Duodenal mucosa (tissue), 2 donors: ENCODE measurements around the gene CPEB4.

ENCODE experiments used
- H3K27ac ChIP-seq: one replicate; pipeline ENCODE4 v1.7.0; 2013; ENCODE audit warnings: low read depth, low read length
- H3K27me3 ChIP-seq, 2 donors: one replicate each; pipeline ENCODE4 v1.7.0; 2013; ENCODE audit warnings: low read length in 2 of 2, control low read depth in 1 of 2; ENCODE audit not compliant: insufficient read depth in 2 of 2, control insufficient read depth in 1 of 2
- H3K36me3 ChIP-seq, 2 donors: one replicate each; pipeline ENCODE4 v1.7.0; 2013; ENCODE audit warnings: low read length in 2 of 2, control low read depth in 1 of 2; ENCODE audit not compliant: insufficient read depth in 2 of 2, control insufficient read depth in 1 of 2
- H3K4me1 ChIP-seq, 2 donors: one replicate each; pipeline ENCODE4 v1.7.0; 2013; ENCODE audit warnings: low read length in 2 of 2, control low read depth in 1 of 2; ENCODE audit not compliant: insufficient read depth in 2 of 2, control insufficient read depth in 1 of 2
- H3K4me3 ChIP-seq, 2 donors: one replicate each; pipeline ENCODE4 v1.7.0; 2013; ENCODE audit warnings: low read length in 2 of 2, low read depth in 1 of 2
- H3K9ac ChIP-seq, 2 donors: one replicate each; pipeline ENCODE4 v1.7.0; 2013; ENCODE audit warnings: low read length in 2 of 2, low read depth in 1 of 2
- H3K9me3 ChIP-seq, 2 donors: one replicate each; pipeline ENCODE4 v1.7.0; 2013; ENCODE audit warnings: low read length in 2 of 2, control low read depth in 1 of 2; ENCODE audit not compliant: control insufficient read depth in 1 of 2

Gene CPEB4

GRCh38 chr5:173973616-173973969 is 85.4 kb downstream of the CPEB4 start:
- Histone ChIP-seq H3K4me3 (peak overlapping the region; percentile 69 to 90), H3K9me3 (no peaks in the 10 kb centered on the region), H3K27me3 (no peaks in the 10 kb centered on the region), H3K27ac (no peak overlapping the region), H3K36me3 (no peaks in the 10 kb centered on the region), H3K4me1 (peaks cover 8 to 16% of the 10 kb centered on the region in 2 donors), H3K9ac (peak overlapping the region; percentile 64 to 65)

GRCh38 chr5:173974688-173975239 is 86.6 kb downstream of the CPEB4 start:
- Histone ChIP-seq H3K9me3 (no peaks in the 10 kb centered on the region), H3K9ac (no peak overlapping the region), H3K27ac (no peak overlapping the region), H3K27me3 (no peaks in the 10 kb centered on the region), H3K4me3 (no peak overlapping the region), H3K4me1 (peaks cover 8 to 16% of the 10 kb centered on the region in 2 donors), H3K36me3 (no peaks in the 10 kb centered on the region)

GRCh38 chr5:173981185-173981761 is 93.1 kb downstream of the CPEB4 start:
- H3K9me3 ChIP-seq = no peaks in the 10 kb centered on the region
- no peaks in the 10 kb centered on the region for H3K4me1 ChIP-seq
- H3K4me3 ChIP-seq = no peak overlapping the region
- H3K27me3 ChIP-seq = peaks cover 3 to 7% of the 10 kb centered on the region in 2 donors
- H3K9ac ChIP-seq = no peak overlapping the region
- no peaks in the 10 kb centered on the region for H3K36me3 ChIP-seq
- no peak overlapping the region for H3K27ac ChIP-seq

- no peak overlapping the region for H3K27ac ChIP-seq
- no peak overlapping the region for H3K9ac ChIP-seq
- no peaks in the 10 kb centered on the region for H3K36me3 ChIP-seq
- H3K4me1 ChIP-seq = no peaks in the 10 kb centered on the region
- H3K4me3 ChIP-seq = no peak overlapping the region
- peaks cover 3 to 7% of the 10 kb centered on the region in 2 donors for H3K27me3 ChIP-seq
- no peaks in the 10 kb centered on the region for H3K9me3 ChIP-seq
Observed at GRCh38 chr5:173984218-173984617, 96.1 kb downstream of the CPEB4 start.

GRCh38 chr5:173988554-173989431 is 100.6 kb downstream of the CPEB4 start, which contains the start of gene C5orf47:
Gene C5orf47, plus strand, starts transcription at chr5:173989170. Its CDS starts 94 bp downstream, at chr5:173989264.
- Histone ChIP-seq H3K36me3 (no peaks in the 10 kb centered on the region), H3K4me1 (no peaks in the 10 kb centered on the region), H3K27me3 (peaks cover 3 to 4% of the 10 kb centered on the region in 2 donors), H3K27ac (no peak within 1 kb of the TSS), H3K9ac (no peak within 1 kb of the TSS), H3K4me3 (no peak within 1 kb of the TSS), H3K9me3 (no peaks in the 10 kb centered on the region)

- no peak overlapping the region for H3K27ac ChIP-seq
- no peaks in the 10 kb centered on the region for H3K9me3 ChIP-seq
- no peaks in the 10 kb centered on the region for H3K4me1 ChIP-seq
- no peak overlapping the region for H3K9ac ChIP-seq
- peaks cover 0 to 4% of the 10 kb centered on the region in 2 donors for H3K27me3 ChIP-seq
- no peak overlapping the region for H3K4me3 ChIP-seq
- no peaks in the 10 kb centered on the region for H3K36me3 ChIP-seq
Observed at GRCh38 chr5:173989432-173990082, 101.4 kb downstream of the CPEB4 start.

GRCh38 chr5:173997331-173997730 is 109.2 kb downstream of the CPEB4 start:
- Histone ChIP-seq H3K9me3 (no peaks in the 10 kb centered on the region), H3K9ac (no peak overlapping the region), H3K4me1 (no peaks in the 10 kb centered on the region), H3K27ac (no peak overlapping the region), H3K4me3 (no peak overlapping the region), H3K27me3 (peaks cover 2 to 17% of the 10 kb centered on the region in 2 donors), H3K36me3 (no peaks in the 10 kb centered on the region)

GRCh38 chr5:173998531-173998930 is 110.4 kb downstream of the CPEB4 start:
- peaks cover 2 to 21% of the 10 kb centered on the region in 2 donors for H3K27me3 ChIP-seq
- H3K4me1 ChIP-seq = no peaks in the 10 kb centered on the region
- no peak overlapping the region for H3K9ac ChIP-seq
- H3K36me3 ChIP-seq = no peaks in the 10 kb centered on the region
- H3K4me3 ChIP-seq = no peak overlapping the region
- no peaks in the 10 kb centered on the region for H3K9me3 ChIP-seq
- H3K27ac ChIP-seq = no peak overlapping the region

GRCh38 chr5:174000076-174000475 is 111.9 kb downstream of the CPEB4 start:
- H3K27me3 ChIP-seq = peaks cover 2 to 25% of the 10 kb centered on the region in 2 donors
- H3K9me3 ChIP-seq = no peaks in the 10 kb centered on the region
- H3K27ac ChIP-seq = no peak overlapping the region
- H3K4me3 ChIP-seq = no peak overlapping the region
- H3K9ac ChIP-seq = no peak overlapping the region
- H3K36me3 ChIP-seq = no peaks in the 10 kb centered on the region
- no peaks in the 10 kb centered on the region for H3K4me1 ChIP-seq

GRCh38 chr5:174003795-174004194 is 115.6 kb downstream of the CPEB4 start:
- Histone ChIP-seq H3K36me3 (no peaks in the 10 kb centered on the region), H3K9me3 (no peaks in the 10 kb centered on the region), H3K27me3 (peaks cover 0 to 12% of the 10 kb centered on the region in 2 donors), H3K4me1 (no peaks in the 10 kb centered on the region), H3K9ac (no peak overlapping the region), H3K4me3 (no peak overlapping the region), H3K27ac (no peak overlapping the region)
